H9 (cell line): ENCODE data around the gene DENND11. TPM values are rescaled to one million over a fixed set of nuclear protein-coding genes. Genes with fewer than 3 reads are reported as not detected.

Experiments
- DNase-seq: peaks from one replicate; pipeline ENCODE4 v3.0.0-alpha.2; 2017
- H2AFZ ChIP-seq: one replicate; pipeline ENCODE4 v1.6.1; 2013; ENCODE audit warnings: mild to moderate bottlenecking, low read length, control low read depth, moderate library complexity
- H2AK5ac ChIP-seq: 2 replicates; pipeline ENCODE4 v1.6.1; 2013; ENCODE audit warnings: low read length, control low read depth, mixed read lengths; ENCODE audit not compliant: insufficient read length
- H2BK120ac ChIP-seq: one replicate; pipeline ENCODE4 v1.6.1; 2013; ENCODE audit warnings: low read depth, mild to moderate bottlenecking, low read length, control low read depth, inconsistent platforms; ENCODE audit not compliant: poor library complexity, severe bottlenecking
- H2BK12ac ChIP-seq: 2 replicates; pipeline ENCODE4 v1.6.1; 2013; ENCODE audit warnings: low read length, control low read depth, mixed read lengths, low read depth; ENCODE audit not compliant: insufficient read length
- H2BK15ac ChIP-seq: 2 replicates; pipeline ENCODE4 v1.6.1; 2013; ENCODE audit warnings: low read depth, low read length, control low read depth
- H2BK20ac ChIP-seq: one replicate; pipeline ENCODE4 v1.6.1; 2013; ENCODE audit warnings: low read depth, mild to moderate bottlenecking, low read length, control low read depth, inconsistent platforms; ENCODE audit not compliant: poor library complexity, severe bottlenecking
- H2BK5ac ChIP-seq: 2 replicates; pipeline ENCODE4 v1.6.1; 2013; ENCODE audit warnings: low read length, control low read depth, mixed read lengths; ENCODE audit not compliant: insufficient read length
- H3K14ac ChIP-seq: 2 replicates; pipeline ENCODE4 v1.6.1; 2013; ENCODE audit warnings: low read length, control low read depth; ENCODE audit not compliant: insufficient read depth
- H3K18ac ChIP-seq: 2 replicates; pipeline ENCODE4 v1.6.1; 2013; ENCODE audit warnings: low read depth, mild to moderate bottlenecking, mixed read lengths, low read length, control low read depth; ENCODE audit not compliant: insufficient read length
- H3K23ac ChIP-seq: 2 replicates; pipeline ENCODE4 v1.6.1; 2013; ENCODE audit warnings: low read length, control low read depth, mixed read lengths, low read depth; ENCODE audit not compliant: insufficient read length
- H3K23me2 ChIP-seq: 2 replicates; pipeline ENCODE4 v1.6.1; 2013; ENCODE audit warnings: low read depth, mild to moderate bottlenecking, mixed read lengths, low read length, control low read depth; ENCODE audit not compliant: insufficient read length, poor library complexity, severe bottlenecking
- H3K27ac ChIP-seq: 2 replicates; pipeline ENCODE4 v1.5.1; 2013; ENCODE audit warnings: low read length, control low read depth, mixed read lengths, low read depth; ENCODE audit not compliant: insufficient read length
- H3K27me3 ChIP-seq: 2 replicates; pipeline ENCODE4 v1.6.1; 2013; ENCODE audit warnings: low read length, control low read depth, inconsistent platforms; ENCODE audit not compliant: insufficient read depth
- H3K4ac ChIP-seq: 2 replicates; pipeline ENCODE4 v1.6.1; 2013; ENCODE audit warnings: low read depth, mild to moderate bottlenecking, control low read depth, inconsistent platforms, low read length, moderate library complexity
- H3K4me1 ChIP-seq: 2 replicates; pipeline ENCODE4 v1.6.1; 2013; ENCODE audit warnings: low read length, control low read depth, inconsistent platforms; ENCODE audit not compliant: insufficient read depth
- H3K4me2 ChIP-seq: 2 replicates; pipeline ENCODE4 v1.6.1; 2013; ENCODE audit warnings: low read length, control low read depth, mixed read lengths; ENCODE audit not compliant: insufficient read length, insufficient read depth
- H3K56ac ChIP-seq: 2 replicates; pipeline ENCODE4 v1.6.1; 2013; ENCODE audit warnings: low read depth, mild to moderate bottlenecking, mixed read lengths, low read length, control low read depth; ENCODE audit not compliant: insufficient read length
- H3K79me1 ChIP-seq: 2 replicates; pipeline ENCODE4 v1.6.1; 2013; ENCODE audit warnings: low read depth, mild to moderate bottlenecking, moderate library complexity, low read length, control low read depth, inconsistent platforms; ENCODE audit not compliant: insufficient read depth, poor library complexity, severe bottlenecking
- H3K79me2 ChIP-seq: 2 replicates; pipeline ENCODE4 v1.6.1; 2013; ENCODE audit warnings: low read length, control low read depth, inconsistent platforms; ENCODE audit not compliant: insufficient read depth
- H3K9ac ChIP-seq: 2 replicates; pipeline ENCODE4 v1.6.1; 2013; ENCODE audit warnings: low read length, control low read depth, mixed read lengths; ENCODE audit not compliant: insufficient read length; ENCODE audit errors: extremely low read depth
- H3K9me3 ChIP-seq: one replicate; pipeline ENCODE4 v1.6.1; 2013; ENCODE audit warnings: low read depth, low read length, inconsistent platforms; ENCODE audit not compliant: control insufficient read depth
- H3T11ph ChIP-seq: one replicate; pipeline ENCODE4 v1.6.1; 2013; ENCODE audit warnings: mild to moderate bottlenecking, low read length, control low read depth, inconsistent platforms
- H4K20me1 ChIP-seq: one replicate; pipeline ENCODE4 v1.6.1; 2013; ENCODE audit not compliant: control insufficient read depth, insufficient read length, insufficient read depth
- H4K5ac ChIP-seq: 2 replicates; pipeline ENCODE4 v1.6.1; 2013; ENCODE audit warnings: low read depth, mild to moderate bottlenecking, mixed read lengths, low read length, control low read depth; ENCODE audit not compliant: insufficient read length
- H4K8ac ChIP-seq: replicated peaks from 2 replicates; pipeline ENCODE4 v1.6.1; 2013; ENCODE audit warnings: low read length, control low read depth, mixed read lengths, low read depth; ENCODE audit not compliant: insufficient read length
- H4K91ac ChIP-seq: 2 replicates; pipeline ENCODE4 v1.6.1; 2013; ENCODE audit warnings: low read depth, mild to moderate bottlenecking, moderate library complexity, mixed read lengths, low read length, control low read depth; ENCODE audit not compliant: insufficient read length
- H3K27ac Mint-ChIP-seq, 3 experiments: 2 replicates in 2 of 3; 3 replicates in 1 of 3; pipeline ENCODE4 v1.8.0; 2020 to 2021; ENCODE audit warnings: mixed read lengths in 3 of 3, mild to moderate bottlenecking in 1 of 3, moderate library complexity in 1 of 3
- H3K27me3 Mint-ChIP-seq: 2 replicates; pipeline ENCODE4 v1.8.0; 2021; ENCODE audit warnings: low read depth, mild to moderate bottlenecking, moderate library complexity, mixed read lengths
- H3K36me3 Mint-ChIP-seq, 3 experiments: 2 replicates in 2 of 3; 3 replicates in 1 of 3; pipeline ENCODE4 v1.8.0; 2020 to 2021; ENCODE audit warnings: low read depth in 3 of 3, mixed read lengths in 3 of 3; ENCODE audit not compliant: insufficient read depth in 1 of 3
- H3K4me1 Mint-ChIP-seq, 2 experiments: 2 replicates each; pipeline ENCODE4 v1.8.0; 2020; ENCODE audit warnings: mixed read lengths in 2 of 2
- H3K4me3 Mint-ChIP-seq, 2 experiments: 2 replicates in 1 of 2; 3 replicates in 1 of 2; pipeline ENCODE4 v1.8.0; 2020 to 2021; ENCODE audit warnings: mild to moderate bottlenecking in 2 of 2, mixed read lengths in 2 of 2, moderate library complexity in 1 of 2
- H3K9me3 Mint-ChIP-seq, 2 experiments: 2 replicates in 1 of 2; 3 replicates in 1 of 2; pipeline ENCODE4 v1.8.0; 2020; ENCODE audit warnings: mild to moderate bottlenecking in 2 of 2, mixed read lengths in 2 of 2, moderate library complexity in 1 of 2
- CTCF ChIP-seq: fragments of 200-600 bp; sonication (generic); conservative IDR thresholded peaks from 3 replicates; pipeline ENCODE4 v1.8.0; 2021; ENCODE audit warnings: antibody characterized with exemption, mild to moderate bottlenecking
- WGBS: extraction: QIAGEN DNeasy Blood & Tissue Kit; methylation state at CpG from one replicate; pipeline ENCODE4 v1.1.7; 2013; ENCODE audit warnings: missing lambda C conversion rate, low lambda C conversion rate, mixed read lengths; ENCODE audit not compliant: insufficient read length; ENCODE audit errors: extremely low coverage; 5-methylcytosine and 5-hydroxymethylcytosine counted together
- total RNA-seq: library from RNA; stranded (reverse); gene quantifications from 2 replicates; pipeline ENCODE4 v1.2.1, GENCODE V29; 2021

The DENND11 gene
- total RNA-seq, 1 experiment from 2014 or later, result 21.9 TPM

GRCh38 chr7:141693082-141693481 is 8.9 kb downstream of the DENND11 start:
- no peak overlapping the region for H4K91ac ChIP-seq
- no peak overlapping the region for H3K4me3 Mint-ChIP-seq
- H3K23me2 ChIP-seq, result no peaks in the 10 kb centered on the region
- no peaks in the 10 kb centered on the region for H3K27me3 ChIP-seq
- H2BK20ac ChIP-seq, result no peak overlapping the region
- H3K27me3 Mint-ChIP-seq, result no peaks in the 10 kb centered on the region
- H2BK15ac ChIP-seq, result no peak overlapping the region
- H3K4ac ChIP-seq, result no peak overlapping the region
- no peak for DNase-seq
- no peak overlapping the region for H2BK120ac ChIP-seq
- H4K20me1 ChIP-seq, result no peaks in the 10 kb centered on the region
- peaks cover 10% of the 10 kb centered on the region for H3K4me1 ChIP-seq
- H3K23ac ChIP-seq, result no peak overlapping the region
- H3T11ph ChIP-seq, result no peak overlapping the region
- H3K79me2 ChIP-seq, result peaks cover 2% of the 10 kb centered on the region; the same call in 1 of the 2 replicates
- H3K9me3 ChIP-seq, result no peaks in the 10 kb centered on the region
- H4K5ac ChIP-seq, result no peak overlapping the region
- H2BK5ac ChIP-seq, result no peak overlapping the region
- no peak overlapping the region for H3K9ac ChIP-seq
- H2AFZ ChIP-seq, result no peak overlapping the region
- no peaks in the 10 kb centered on the region for H3K9me3 Mint-ChIP-seq
- no peak overlapping the region for H3K27ac ChIP-seq
- no peak overlapping the region for H4K8ac ChIP-seq
- WGBS, result no CpG with 5 or more reads among the region's 3 CpGs
- H3K4me1 Mint-ChIP-seq, result peaks cover 46 to 58% of the 10 kb centered on the region in 2 experiments
- no peak overlapping the region for H3K18ac ChIP-seq
- no peak for TF ChIP-seq CTCF
- H3K27ac Mint-ChIP-seq, result no peak overlapping the region
- H3K56ac ChIP-seq, result no peak overlapping the region
- H3K36me3 Mint-ChIP-seq, result 0 out of 7 replicates have a peak, but pooled peaks cover 0 to 3% (median 0%) of the 10 kb centered on the region in 3 experiments
- no peak overlapping the region for H2BK12ac ChIP-seq
- H3K79me1 ChIP-seq, result peaks cover 3% of the 10 kb centered on the region
- H3K4me2 ChIP-seq, result no peak overlapping the region
- no peak overlapping the region for H2AK5ac ChIP-seq
- no peak overlapping the region for H3K14ac ChIP-seq
